ENCODE results near the gene CD8A.
A peak's percentile ranks its signal among the peaks of the same experiment; 100 is the strongest.

The CD8A gene

DNA sequence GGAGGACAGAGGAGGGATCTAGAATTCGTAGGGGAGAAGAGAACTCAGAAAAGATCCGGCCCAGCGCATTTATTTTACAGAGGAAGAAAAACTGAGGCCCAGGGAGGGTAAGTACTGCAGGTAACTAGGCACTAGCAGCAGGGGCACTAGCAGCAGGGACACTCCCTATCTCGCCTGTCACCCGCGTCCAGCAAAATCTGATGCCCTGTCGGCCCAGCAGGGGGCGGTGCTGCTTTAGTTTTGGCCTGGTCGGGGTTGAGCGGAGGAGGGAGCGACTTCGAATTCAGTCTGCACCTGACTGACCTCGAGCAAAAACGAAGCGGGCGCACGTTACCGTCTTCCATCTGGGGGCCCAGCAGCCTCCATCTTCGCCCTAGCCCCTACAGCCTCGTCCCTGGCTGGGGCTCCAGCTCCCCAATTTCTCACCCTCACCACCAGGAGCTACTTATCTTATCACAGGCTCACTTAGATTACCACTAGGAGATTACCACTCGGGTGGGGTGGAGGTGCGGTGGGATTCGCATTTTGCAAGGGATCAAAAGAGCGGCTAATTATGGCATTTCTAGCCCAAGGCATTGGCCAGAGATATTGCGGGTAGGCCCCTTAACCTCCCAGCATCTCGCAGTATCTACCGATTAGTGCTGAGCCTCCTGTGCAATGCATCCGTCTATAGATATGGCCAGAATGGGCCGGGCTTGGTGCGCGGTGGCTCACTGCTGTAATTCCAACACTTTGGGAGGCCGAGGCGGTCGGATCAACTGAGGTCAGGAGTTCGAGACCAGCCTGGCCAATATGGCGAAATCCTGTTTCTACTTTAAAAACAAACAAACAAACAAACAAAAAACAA, 17.8 kb upstream of the CD8A start:
- peak; percentile 59 for DNase-seq

DNA sequence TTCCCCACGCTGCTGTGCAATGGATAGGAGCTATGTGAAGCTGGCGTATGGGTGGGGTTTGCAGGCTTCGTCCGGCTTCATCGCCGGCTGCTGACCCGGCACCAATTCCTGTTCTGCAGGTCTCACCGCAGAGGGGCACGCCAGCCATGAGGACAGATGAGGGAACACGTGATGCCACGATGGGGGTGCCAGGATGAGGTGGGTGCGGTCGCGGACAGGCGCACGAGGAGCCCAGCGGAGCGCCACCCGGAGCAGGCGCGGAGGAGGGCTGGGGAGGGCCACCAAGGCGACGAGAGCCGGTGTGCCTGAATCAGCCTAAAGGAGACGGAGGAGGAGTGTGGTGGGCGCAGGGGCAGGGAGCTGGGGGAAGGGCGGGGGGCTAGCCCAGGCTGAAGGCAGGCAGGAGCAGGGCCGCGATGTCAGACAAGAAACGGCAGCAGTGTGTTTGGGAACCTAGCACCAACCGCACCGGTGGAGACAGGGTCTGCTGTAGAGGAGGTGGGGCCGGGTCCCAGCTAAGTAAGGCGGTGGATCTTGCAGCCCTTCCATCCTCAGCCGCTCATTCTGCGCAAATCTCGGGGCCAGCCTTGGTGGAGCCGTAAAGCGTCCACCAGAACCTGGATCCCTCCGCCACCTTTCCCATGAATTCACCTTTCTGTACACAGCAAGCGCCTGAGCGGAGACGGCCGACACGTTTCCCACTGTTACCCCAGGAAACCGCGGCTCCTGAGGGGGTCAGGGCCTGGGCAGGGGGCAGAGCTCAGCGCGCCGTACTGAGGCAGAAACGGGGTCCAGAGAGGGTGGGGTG, 17.0 kb upstream of the CD8A start:
- no peak for DNase-seq

DNA sequence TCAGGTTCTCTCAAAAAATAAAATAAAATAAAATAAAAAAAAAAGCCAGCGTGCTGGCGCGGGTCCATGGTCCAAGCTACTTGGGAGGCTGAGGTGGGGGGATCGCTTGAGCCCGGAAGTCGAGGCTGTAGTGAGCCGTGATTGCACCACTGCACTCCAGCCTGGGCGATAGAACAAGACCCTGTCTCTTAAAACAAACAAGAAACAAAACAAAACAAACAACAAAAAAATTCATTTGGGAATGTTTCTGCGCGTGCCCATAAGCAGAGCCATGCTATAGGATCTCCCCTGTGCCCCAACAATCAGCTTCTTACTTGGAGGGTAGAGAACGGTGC, 16.4 kb upstream of the CD8A start:
- no peak for DNase-seq

DNA sequence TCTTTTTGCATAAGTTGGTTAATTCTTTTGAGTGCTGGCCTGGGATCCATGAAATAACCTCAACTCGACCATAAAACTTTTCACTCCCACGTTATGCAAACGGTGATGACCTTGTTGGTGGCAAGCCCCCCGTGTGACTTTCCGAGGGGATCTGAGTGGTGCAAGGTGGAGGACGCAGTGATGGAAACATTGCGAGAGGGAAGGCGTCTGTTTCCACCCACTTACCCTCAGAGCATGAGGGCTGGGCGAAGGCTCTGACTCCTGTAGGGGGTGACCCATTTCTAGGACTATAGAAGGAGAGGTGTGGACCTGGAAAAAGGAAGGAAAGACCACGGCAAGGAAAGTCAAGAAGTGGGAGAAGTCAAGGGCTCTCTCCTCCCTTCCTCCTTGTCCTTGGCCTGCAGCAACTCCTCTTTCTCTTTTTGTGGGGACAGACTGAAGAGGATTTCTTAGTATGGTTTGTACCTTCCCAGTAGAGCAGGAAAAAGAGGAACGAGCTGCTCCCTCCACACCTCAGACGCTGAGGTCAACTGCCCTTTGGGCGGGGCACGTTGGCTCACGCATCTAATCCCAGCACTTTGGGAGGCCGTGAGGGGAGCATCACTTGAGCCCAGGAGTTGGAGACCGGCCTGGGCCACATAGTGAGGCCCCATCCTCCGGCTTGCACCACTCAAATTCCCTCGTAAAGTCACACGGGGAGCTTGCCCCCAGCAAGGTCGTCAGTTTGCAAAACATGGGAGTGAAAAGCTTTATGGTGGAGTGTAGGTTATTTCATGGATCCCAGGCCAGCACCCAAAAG, 15.5 kb upstream of the CD8A start:
- DNase-seq: no peak

- DNase-seq: no peak
Observed at GRCh38 chr2:86800856-86801567, 10.3 kb upstream of the CD8A start.

DNA sequence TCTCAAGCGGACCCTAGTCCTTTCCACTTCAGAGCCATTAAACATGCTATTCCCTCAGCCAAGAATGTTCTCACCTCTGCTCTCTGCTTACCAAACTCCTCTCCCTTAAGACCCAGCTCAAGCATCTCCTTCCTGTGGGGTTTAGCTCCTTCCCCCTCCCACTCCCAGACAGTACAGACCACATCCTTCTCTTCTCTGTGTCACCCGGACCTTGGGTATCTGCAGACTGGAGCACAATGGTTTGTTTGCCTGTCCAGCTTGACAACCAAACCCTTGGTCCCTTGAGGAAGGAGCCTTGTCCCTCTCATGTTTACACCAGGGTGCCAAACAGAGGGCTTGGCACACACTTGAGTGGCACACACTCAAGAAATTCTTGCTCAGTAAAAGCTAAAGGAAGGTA, 4.1 kb upstream of the CD8A start:
- no peak for DNase-seq

- DNase-seq: no peak
Observed at GRCh38 chr2:86793752-86794151, 3.0 kb upstream of the CD8A start.

- DNase-seq: no peak
Observed at GRCh38 chr2:86791573-86791972, 860 bp upstream of the CD8A start.

DNA sequence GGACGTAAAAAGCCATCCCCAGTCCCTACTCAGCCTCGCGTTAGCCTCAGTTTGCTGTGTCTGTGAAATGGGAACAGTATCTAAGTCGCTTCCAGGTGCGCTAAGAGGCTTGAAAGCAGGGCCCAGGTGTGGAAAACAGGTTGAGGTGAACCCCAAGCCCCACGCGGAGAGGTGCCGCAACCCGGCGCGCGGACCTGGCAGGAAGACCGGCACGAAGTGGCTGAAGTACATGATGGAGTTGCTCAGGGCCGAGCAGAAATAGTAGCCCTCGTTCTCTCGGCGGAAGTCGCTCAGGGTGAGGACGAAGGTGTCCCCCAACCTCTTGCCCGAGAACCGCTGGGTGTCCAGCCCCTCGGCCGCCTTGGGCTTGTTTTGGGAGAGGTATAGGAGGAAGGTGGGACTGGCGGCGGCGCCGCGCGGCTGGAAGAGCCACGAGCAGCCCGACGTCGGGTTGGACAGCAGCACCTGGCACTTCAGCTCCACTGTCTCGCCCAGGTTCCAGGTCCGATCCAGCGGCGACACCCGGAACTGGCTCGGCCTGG, 508 bp downstream of the CD8A start:
- no peak for DNase-seq

DNA sequence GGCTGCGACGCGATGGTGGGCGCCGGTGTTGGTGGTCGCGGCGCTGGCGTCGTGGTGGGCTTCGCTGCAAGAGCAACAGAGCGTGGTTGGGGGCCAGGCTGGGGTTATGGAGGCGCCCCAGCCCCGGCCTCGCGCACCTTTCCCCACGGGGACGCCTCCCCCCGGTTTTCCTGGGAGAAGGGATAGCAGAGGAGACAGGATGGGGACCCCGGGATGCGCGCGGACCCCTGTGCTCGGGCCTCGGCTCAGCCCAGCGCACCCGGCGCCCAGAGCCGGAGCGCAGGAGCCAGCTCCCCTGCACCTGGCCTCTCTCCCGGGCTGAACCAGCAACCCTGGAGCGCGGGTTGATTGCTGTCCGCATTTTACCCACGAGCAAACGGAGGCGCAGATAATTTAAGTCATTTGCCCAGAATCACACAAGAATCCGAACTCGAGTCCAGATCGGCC, 1.0 kb downstream of the CD8A start:
- no peak for DNase-seq

DNA sequence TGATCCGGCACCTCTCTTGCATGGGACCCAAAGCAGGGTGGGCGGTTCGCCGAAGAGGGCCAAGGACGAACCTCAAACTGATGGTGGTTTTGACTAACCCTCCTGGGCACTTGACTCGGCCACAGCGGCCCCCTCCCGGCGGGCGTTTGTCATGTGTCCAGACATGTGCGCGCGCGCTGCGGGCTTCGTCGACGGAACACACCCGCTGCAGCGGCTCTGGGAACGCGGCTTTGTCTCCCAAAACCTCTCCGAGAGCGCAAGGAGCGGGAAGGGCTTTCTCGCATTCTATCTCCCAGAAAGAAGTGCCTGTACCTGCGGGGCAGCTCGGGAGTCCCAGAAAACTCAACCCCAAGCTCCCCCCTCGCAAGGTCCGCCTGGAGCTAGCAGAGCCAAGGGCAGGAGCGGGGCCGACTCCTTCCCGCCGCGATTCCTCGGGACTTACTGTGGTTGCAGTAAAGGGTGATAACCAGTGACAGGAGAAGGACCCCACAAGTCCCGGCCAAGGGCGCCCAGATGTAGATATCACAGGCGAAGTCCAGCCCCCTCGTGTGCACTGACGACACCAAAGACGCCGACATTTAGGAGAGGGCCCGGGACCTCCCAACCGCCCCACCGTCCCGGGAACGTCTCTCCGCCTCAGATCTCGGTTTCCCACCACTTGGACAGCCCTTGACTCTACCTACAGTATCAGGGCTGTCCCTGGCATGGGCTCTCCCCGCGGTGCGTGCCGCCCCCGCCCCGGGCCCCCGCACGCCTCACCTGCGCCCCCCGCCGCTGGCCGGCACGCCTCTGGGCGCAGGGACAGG, 1.6 kb downstream of the CD8A start:
- no peak for DNase-seq

GRCh38 chr2:86788165-86788564, 2.5 kb downstream of the CD8A start:
- DNase-seq: no peak

DNA sequence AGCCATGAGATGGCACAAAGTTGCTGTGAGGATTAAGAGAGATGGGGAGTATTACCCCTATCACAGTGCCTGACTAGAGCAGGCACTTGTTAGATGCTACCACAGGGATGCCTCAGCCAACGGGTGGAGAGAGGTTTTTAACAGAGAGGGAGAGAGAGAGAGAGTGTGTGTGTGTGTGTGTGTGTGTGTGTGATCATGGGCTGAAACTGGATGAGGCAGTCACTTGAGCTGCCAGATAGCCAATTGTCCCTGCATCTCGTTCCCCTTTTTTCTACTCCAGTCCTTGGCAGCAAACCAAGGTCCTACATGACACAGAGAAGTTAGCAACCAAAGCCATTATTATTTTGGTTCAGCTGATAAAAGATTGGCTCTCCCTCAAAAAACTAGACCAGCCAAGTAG, 3.0 kb downstream of the CD8A start:
- no peak for DNase-seq

GRCh38 chr2:86786001-86786536, 4.6 kb downstream of the CD8A start:
- no peak for DNase-seq

- DNase-seq: no peak
Observed at GRCh38 chr2:86785456-86785855, 5.3 kb downstream of the CD8A start.

- no peak for DNase-seq
Observed at GRCh38 chr2:86783615-86784339, 6.9 kb downstream of the CD8A start.

GRCh38 chr2:86782748-86783147, 8.0 kb downstream of the CD8A start:
- no peak for DNase-seq

- DNase-seq: no peak
Observed at GRCh38 chr2:86781363-86781762, 9.3 kb downstream of the CD8A start.

GRCh38 chr2:86779971-86780370, 10.7 kb downstream of the CD8A start:
- DNase-seq: no peak

DNA sequence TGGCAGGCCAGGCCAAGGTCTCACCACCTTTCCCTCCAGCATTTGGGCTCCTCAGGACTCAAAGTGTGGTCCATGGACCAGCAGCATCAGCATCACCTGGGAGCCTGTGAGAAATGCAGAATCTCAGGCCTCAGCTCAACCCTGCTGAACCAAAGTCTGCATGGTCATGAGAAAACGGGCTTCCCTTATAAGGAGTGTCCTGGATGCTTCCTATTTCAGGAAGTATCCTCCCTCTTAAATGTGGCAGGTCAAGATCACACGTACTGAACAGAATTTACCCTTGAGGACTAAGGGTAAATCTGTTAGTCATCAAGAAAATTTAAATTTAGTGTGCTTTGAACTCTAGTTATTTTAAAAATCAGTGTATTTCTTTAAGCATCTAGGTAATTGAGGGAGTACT, 11.8 kb downstream of the CD8A start:
- no peak for DNase-seq

GRCh38 chr2:86776532-86776931, 14.2 kb downstream of the CD8A start:
- DNase-seq: no peak

Data from kidney glomerular epithelial cell (primary cell).